Tibial nerve (tissue), 4 donors: ENCODE measurements around the gene C18orf54.

Experiments used
- CTCF ChIP-seq, 5 experiments: fragments of 200-600 bp in 3 of 5; fragments of 450-650 bp in 2 of 5; sonication (generic) in 3 of 5; IDR thresholded peaks; one replicate each; pipeline ENCODE4 v1.5.1; 2016 to 2019; ENCODE audit warnings: antibody characterized with exemption in 5 of 5, mild to moderate bottlenecking in 3 of 5, moderate library complexity in 2 of 5
- EP300 ChIP-seq, 2 donors: sonication (generic); formaldehyde crosslinking; IDR thresholded peaks; one replicate each; pipeline ENCODE4 v1.6.1; 2017; ENCODE audit warnings: antibody characterized with exemption in 2 of 2, mild to moderate bottlenecking in 1 of 2
- POLR2A ChIP-seq, 2 donors: fragments of 450-650 bp; IDR thresholded peaks; one replicate each; pipeline ENCODE4 v1.6.1; 2017; ENCODE audit warnings: antibody characterized with exemption in 2 of 2, mild to moderate bottlenecking in 2 of 2, moderate library complexity in 2 of 2

- TF ChIP-seq EP300 (IDR thresholded peaks at IDR 0.05) (no peak), CTCF (IDR thresholded peaks at IDR 0.05) (no peak), POLR2A (IDR thresholded peaks at IDR 0.05) (no peak)
Observed at GRCh38 chr18:54423831-54424230, 66.1 kb downstream of the C18orf54 start.
